GM10248 (cell line): ENCODE results near the gene MAGEA12.
"Not testable (repeated sequence)": the region's sequence is repeated elsewhere in the genome, so short reads cannot be mapped to it uniquely, and the experiment has no call there.

Experiments used
- CTCF ChIA-PET: fragments of 300-600 bp; sonication (Branson Sonifier 250); formaldehyde crosslinking; extraction: SDS; loops from one replicate; lab custom pipeline; 2021; ENCODE audit warnings: antibody characterized with exemption; lab: Yijun Ruan, JAX
- POLR2A ChIA-PET: fragments of 350-650 bp; sonication (Branson Sonifier 250); formaldehyde crosslinking; extraction: SDS; loops from one replicate; lab custom pipeline; 2020; ENCODE audit warnings: antibody characterized with exemption; lab: Yijun Ruan, JAX
- DNase-seq: peaks from one replicate; pipeline ENCODE4 v3.0.0; 2012; ENCODE audit errors: extremely low spot score
- TF ChIP-seq, protein P1 (sequence below): IDR thresholded peaks from 2 replicates; pipeline ENCODE4 v1.5.1; 2012; ENCODE audit warnings: mild to moderate bottlenecking, low read depth; ENCODE audit errors: extremely low read depth, missing control alignments, control extremely low read depth

The MAGEA12 gene, protein sequence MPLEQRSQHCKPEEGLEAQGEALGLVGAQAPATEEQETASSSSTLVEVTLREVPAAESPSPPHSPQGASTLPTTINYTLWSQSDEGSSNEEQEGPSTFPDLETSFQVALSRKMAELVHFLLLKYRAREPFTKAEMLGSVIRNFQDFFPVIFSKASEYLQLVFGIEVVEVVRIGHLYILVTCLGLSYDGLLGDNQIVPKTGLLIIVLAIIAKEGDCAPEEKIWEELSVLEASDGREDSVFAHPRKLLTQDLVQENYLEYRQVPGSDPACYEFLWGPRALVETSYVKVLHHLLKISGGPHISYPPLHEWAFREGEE

DNA sequence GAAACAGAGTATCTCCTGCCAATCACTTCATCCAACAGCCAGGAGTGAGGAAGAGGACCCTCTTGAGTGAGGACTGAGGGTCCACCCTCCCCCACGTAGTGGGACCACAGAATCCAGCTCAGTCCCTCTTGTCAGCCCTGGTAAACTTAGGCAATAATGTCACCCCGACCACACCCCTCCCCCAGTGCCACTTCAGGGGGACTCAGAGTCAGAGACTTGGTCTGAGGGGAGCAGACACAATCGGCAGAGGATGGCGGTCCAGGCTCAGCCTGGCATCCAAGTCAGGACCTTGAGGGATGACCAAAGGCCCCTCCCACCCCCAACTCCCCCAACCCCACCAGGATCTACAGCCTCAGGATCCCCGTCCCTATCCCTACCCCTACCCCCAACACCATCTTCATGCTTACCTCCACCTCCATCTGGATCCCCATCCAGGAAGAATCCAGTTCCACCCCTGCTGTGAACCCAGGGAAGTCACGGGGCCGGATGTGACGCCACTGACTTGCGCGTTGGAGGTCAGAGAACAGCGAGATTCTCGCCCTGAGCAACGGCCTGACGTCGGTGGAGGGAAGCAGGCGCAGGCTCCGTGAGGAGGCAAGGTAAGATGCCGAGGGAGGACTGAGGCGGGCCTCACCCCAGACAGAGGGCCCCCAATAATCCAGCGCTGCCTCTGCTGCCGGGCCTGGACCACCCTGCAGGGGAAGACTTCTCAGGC lies at the start of gene MAGEA12, which contains the start of gene CSAG1:
MAGEA12 (plus strand) TSS at position 497 of the 715 bp plus-strand sequence. CDS start 2,405 bp downstream, outside the sequence.
CSAG1 (minus strand) TSS at position 461 of the 715 bp plus-strand sequence. CDS start 1,261 bp downstream, outside the sequence.
- ChIA-PET POLR2A (no interaction called here), CTCF (no interaction called here)
- no peak for DNase-seq

DNA sequence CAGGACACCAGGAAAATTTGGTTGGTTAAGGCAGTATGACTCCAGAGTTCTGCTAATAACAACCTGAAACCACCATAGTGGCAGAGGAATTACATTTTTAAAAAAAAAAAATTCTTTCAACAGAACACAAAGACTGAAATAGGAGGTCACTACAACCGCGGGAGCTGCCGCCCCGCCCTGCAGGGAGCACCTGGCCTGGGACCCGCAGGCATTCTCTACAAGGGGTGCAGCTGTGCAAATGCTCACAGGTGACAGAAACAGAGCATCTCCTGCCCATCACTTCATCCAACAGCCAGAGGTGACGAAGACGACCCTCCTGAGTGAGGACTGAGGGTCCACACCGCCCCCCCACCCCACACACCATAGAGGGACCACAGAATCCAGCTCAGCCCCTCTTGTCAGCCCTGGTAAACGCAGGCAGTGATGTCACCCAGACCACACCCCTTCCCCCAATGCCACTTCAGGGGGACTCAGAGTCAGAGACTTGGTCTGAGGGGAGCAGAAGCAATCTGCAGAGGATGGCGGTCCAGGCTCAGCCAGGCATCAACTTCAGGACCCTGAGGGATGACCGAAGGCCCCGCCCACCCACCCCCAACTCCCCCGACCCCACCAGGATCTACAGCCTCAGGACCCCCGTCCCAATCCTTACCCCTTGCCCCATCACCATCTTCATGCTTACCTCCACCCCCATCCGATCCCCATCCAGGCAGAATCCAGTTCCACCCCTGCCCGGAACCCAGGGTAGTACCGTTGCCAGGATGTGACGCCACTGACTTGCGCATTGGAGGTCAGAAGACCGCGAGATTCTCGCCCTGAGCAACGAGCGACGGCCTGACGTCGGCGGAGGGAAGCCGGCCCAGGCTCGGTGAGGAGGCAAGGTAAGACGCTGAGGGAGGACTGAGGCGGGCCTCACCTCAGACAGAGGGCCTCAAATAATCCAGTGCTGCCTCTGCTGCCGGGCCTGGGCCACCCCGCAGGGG lies 35.3 kb upstream of the MAGEA12 start, which contains the start of gene MAGEA3:
MAGEA3 (plus strand) TSS at position 843 of the 980 bp plus-strand sequence. CDS start 2,039 bp downstream, outside the sequence.
- POLR2A ChIA-PET, DNase-seq, CTCF ChIA-PET: not testable (repeated sequence)

More for the DNA sequence above, at the start of gene MAGEA12, which contains the start of gene CSAG1:
- TF ChIP-seq, protein P1, sequence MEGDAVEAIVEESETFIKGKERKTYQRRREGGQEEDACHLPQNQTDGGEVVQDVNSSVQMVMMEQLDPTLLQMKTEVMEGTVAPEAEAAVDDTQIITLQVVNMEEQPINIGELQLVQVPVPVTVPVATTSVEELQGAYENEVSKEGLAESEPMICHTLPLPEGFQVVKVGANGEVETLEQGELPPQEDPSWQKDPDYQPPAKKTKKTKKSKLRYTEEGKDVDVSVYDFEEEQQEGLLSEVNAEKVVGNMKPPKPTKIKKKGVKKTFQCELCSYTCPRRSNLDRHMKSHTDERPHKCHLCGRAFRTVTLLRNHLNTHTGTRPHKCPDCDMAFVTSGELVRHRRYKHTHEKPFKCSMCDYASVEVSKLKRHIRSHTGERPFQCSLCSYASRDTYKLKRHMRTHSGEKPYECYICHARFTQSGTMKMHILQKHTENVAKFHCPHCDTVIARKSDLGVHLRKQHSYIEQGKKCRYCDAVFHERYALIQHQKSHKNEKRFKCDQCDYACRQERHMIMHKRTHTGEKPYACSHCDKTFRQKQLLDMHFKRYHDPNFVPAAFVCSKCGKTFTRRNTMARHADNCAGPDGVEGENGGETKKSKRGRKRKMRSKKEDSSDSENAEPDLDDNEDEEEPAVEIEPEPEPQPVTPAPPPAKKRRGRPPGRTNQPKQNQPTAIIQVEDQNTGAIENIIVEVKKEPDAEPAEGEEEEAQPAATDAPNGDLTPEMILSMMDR: no peak

DNA sequence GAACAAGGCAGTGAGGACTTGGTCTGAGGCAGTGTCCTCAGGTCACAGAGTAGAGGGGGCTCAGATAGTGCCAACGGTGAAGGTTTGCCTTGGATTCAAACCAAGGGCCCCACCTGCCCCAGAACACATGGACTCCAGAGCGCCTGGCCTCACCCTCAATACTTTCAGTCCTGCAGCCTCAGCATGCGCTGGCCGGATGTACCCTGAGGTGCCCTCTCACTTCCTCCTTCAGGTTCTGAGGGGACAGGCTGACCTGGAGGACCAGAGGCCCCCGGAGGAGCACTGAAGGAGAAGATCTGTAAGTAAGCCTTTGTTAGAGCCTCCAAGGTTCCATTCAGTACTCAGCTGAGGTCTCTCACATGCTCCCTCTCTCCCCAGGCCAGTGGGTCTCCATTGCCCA lies 33.2 kb upstream of the MAGEA12 start:
- CTCF ChIA-PET, DNase-seq, POLR2A ChIA-PET: not testable (repeated sequence)

DNA sequence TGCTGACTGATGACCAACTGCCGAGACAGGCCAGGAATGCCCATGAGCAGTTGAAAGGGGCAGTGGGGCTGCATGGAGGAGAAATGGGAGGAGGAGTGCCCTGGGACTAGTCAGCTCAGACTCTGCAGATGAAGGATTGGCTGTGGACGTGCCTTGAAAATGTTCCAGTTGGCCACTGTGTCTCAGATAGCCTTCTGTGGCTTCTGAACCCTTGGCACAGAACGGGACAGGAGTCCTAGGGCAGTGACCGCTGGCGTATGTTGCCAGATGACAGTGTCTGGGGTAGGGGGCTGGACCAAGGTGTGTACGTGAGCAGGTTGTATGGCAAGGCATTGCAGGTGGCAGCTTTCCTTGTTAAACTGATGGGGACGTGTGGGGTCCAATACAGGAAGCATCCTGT lies 27.1 kb upstream of the MAGEA12 start:
- POLR2A ChIA-PET, CTCF ChIA-PET, DNase-seq: not testable (repeated sequence)

DNA sequence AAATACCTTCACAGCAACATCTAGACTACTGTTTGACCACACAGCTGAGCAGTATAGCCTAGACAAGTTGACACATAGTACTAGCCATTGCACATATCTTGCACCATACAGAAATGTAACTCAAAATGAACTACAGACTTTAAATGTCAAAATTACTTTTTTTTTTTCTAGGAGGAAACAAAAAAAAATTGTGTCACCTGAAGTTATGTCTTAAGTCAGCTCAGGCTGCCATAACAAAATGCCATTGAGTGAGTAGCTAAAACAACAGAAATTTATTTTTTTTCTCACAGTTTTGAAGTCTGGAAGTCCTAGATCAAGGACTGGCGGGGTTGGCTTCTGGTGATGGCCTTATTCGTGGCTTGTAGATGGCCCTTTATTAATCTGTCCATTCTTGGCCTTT lies 24.4 kb upstream of the MAGEA12 start, which contains the start of gene CSAG2:
CSAG2 (minus strand) TSS at position 101 of the 400 bp plus-strand sequence. CDS start 161 bp downstream, outside the sequence.
- DNase-seq, POLR2A ChIA-PET, CTCF ChIA-PET: not testable (repeated sequence)

DNA sequence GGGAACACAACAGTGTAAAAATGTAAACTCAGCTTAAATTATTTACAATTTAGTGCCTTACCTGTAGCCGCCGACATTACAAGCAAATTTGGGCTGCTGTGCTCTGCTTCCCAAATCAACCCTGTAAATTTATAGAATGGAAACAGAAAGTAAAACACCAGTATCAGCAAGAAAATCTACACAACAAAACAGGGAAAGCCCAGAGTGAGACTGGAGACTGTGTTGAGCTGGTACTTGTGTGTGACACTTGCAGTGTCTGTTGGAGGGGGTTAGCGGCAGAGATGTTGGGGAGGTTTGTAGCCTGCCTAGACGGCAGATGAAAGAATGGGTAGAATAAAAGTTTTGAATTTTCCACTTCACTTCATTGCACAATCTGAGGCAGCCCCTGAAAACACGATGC lies 20.4 kb upstream of the MAGEA12 start:
- DNase-seq, POLR2A ChIA-PET, CTCF ChIA-PET: not testable (repeated sequence)

DNA sequence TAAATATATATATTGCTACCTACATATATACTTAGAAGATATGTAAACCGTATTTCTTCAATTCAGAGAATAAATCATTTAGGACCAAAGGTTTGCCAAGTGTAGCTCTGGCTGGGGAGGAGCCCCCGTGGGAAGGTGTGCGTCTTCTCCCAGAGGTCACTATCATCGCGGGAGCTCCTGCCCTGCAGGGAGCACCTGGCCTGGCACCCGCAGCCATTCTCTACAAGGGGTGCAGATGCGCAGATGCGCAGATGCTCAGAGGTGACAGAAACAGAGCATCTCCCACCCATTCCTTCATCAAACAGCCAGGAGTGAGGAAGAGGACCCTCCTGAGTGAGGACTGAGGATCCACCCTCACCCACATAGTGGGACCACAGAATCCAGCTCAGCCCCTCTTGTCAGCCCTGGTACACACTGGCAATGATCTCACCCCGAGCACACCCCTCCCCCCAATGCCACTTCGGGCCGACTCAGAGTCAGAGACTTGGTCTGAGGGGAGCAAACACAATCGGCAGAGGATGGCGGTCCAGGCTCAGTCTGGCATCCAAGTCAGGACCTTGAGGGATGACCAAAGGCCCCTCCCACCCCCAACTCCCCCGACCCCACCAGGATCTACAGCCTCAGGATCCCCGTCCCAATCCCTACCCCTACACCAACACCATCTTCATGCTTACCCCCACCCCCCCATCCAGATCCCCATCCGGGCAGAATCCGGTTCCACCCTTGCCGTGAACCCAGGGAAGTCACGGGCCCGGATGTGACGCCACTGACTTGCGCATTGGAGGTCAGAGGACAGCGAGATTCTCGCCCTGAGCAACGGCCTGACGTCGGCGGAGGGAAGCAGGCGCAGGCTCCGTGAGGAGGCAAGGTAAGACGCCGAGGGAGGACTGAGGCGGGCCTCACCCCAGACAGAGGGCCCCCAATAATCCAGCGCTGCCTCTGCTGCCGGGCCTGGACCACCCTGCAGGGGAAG lies 19.5 kb upstream of the MAGEA12 start, which contains the start of gene MAGEA2B:
MAGEA2B (plus strand) TSS at position 814 of the 973 bp plus-strand sequence. CDS start 2,479 bp downstream, outside the sequence.
- POLR2A ChIA-PET, DNase-seq, CTCF ChIA-PET: not testable (repeated sequence)

DNA sequence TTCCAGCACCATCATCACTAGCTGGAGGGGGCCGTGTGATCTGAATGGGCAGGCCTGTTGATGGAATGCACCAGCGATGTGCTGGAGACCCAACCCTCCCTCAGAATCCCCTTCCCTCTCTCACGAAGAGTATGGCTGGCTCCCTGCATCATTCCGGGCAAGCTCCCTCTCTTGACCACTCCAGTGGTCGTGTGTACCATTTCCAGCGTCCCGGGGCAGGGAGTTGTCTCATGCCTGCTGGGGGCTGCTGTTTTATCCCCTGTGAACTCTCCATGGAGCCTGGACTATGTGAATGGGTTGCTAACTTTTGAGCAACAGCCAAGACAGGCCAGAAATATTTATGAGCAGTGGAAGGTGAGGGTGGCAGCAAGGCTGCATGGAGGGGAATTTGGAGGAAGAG lies 8.1 kb upstream of the MAGEA12 start:
- DNase-seq: no peak
- TF ChIP-seq, protein P1: no peak
- POLR2A ChIA-PET: no interaction called here
- CTCF ChIA-PET: no interaction called here

DNA sequence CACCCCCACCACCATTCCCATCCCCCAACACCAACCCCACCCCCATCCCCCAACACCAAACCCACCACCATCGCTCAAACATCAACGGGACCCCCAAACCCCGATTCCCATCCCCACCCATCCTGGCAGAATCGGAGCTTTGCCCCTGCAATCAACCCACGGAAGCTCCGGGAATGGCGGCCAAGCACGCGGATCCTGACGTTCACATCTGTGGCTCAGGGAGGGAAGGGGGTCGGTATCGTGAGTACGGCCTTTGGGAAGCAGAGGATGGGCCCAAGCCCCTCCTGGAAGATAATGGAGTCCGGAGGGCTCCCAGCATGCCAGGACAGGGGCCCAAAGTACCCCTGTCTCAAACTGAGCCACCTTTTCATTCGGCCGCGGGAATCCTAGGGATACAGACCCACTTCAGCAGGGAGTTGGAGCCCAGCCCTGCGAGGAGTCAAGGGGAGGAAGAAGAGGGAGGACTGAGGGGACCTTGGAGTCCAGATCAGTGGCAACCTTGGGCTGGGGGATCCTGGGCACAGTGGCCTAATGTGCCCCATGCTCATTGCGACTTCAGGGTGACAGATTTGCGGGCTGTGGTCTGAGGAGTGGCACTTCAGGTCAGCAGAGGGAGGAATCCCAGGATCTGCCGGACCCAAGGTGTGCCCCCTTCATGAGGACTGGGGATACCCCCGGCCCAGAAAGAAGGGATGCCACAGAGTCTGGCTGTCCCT lies 744 bp downstream of the MAGEA12 start:
- DNase-seq, CTCF ChIA-PET, POLR2A ChIA-PET: not testable (repeated sequence)
